ENCODE results near the gene PSMD3. TPM values are rescaled to one million over a fixed set of nuclear protein-coding genes. Genes with fewer than 3 reads are reported as not detected.

The PSMD3 gene
- total and polyA plus RNA-seq, 9 of the 15 experiments (the other 6 are each of a cell fraction or from before 2014, with no cell fraction given) = 2.0 to 251 (median 135) TPM

- peak; percentile 77 for TF ChIP-seq ZNF263 (CRISPR knock-in tag; IDR thresholded peaks at IDR 0.05; ENCODE audit: borderline replicate concordance)
- no peak for TF ChIP-seq CEBPB (tag; IDR thresholded peaks at IDR 0.05)
- TF ChIP-seq MTA3 (IDR thresholded peaks at IDR 0.05; ENCODE audit: borderline replicate concordance) = no peak
These were observed 36.9 kb downstream of the PSMD3 start (continued) for GRCh38 chr17:40017422-40018080.

DNA sequence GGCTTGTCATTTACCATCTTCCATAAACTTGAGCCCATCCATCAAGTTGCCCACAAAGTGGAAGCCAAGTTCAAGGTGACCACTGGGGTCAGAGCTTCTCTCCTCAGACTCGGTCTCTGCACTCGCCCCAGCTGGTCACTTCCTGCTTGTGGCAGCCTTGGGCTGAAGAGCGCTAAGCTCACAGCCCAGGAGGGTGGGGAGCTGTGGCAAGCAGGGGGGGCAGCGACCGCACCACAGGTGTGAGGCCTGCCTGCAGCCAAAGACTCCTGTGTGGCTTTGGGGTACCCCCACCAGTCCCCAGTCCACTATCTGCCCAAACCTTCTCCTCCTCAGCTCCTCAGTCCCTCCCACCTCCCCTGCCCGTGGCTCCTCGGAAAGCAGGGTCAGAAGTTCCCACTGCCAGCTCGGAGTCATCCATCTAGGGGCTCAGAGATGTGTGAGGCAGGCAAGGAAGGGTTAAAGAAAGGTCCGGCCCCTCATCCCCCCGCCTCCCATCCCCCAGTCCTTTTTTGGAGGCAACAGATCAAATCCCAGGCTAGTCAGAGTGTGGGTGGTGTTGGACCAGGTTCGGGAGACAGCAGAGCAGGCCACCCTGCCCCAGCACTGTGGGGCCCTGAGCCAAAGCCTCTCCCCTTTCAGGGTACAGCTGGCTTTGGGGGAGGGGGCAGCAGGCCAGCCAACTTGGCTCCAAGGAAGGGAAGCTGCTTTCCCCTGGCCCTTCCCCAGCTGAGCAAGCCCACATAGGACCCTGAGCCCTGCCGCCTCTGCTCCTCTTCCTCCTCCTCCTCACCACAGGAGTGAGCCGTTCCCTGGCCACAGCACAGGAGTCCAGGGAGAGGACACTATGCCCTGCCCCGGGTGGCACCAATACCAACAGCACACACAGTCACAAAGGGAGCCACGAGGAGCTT, 37.9 kb downstream of the PSMD3 start:
- Histone ChIP-seq H2AFZ (ENCODE audit: low read depth, low read length) (no peak overlapping the region), H3K27ac (ENCODE audit: extremely low read depth, low read depth, low read length) (peak overlapping the region; percentile 28; the same call in 2 of the 3 replicates), H3K36me3 (ENCODE audit: control insufficient read depth, insufficient read depth, low read length) (peaks cover 48% of the 10 kb centered on the region; the same call in 2 of the 3 replicates), H3K9me1 (ENCODE audit: control insufficient read depth, insufficient read depth, low read length) (no peaks in the 10 kb centered on the region), H4K20me1 (replicated peaks; ENCODE audit: control insufficient read depth, insufficient read depth, low read length) (no peaks in the 10 kb centered on the region), H3K9ac (ENCODE audit: insufficient read depth in 1 of 2, low read depth in 2 of 2, low read length in 2 of 2) (peak overlapping the region in 1 of 2 experiments; percentile 78; a peak in 2 of 4 replicates), H3K4me1 (replicated peaks in 1 of 2; ENCODE audit: control insufficient read depth in 2 of 2, insufficient read depth in 2 of 2, low read length in 2 of 2) (peaks cover 5 to 63% of the 10 kb centered on the region in 2 experiments; a peak in 3 of 5 replicates), H3K9me3 (replicated peaks; ENCODE audit: control insufficient read depth, insufficient read depth, low read depth, low read length) (no peaks in the 10 kb centered on the region), H3K4me3 (no peak overlapping the region), H3K79me2 (ENCODE audit: control insufficient read depth, insufficient read depth, low read length) (no peaks in the 10 kb centered on the region), H3K27me3 (ENCODE audit: control insufficient read depth in 2 of 2, insufficient read depth in 2 of 2, low read length in 2 of 2) (no peaks in the 10 kb centered on the region), H3K4me2 (ENCODE audit: insufficient read depth, low read length) (no peak overlapping the region)
- POLR2A ChIA-PET = interaction anchor here (0.6 to 0.7 kb wide), 3 partner anchors 16 to 82 kb away, joined by 3 to 4 read pairs (median 3); no protein-coding TSS in a partner anchor
- ATAC-seq (no peak), DNase-seq (ENCODE audit: extremely low read depth in 1 of 4, low spot score in 3 of 4) (no peak), FAIRE-seq (peak; percentile 29)
- in situ Hi-C loops (cut with MboI) = loop anchor here (10.0 to 25.0 kb wide), 2 partner anchors 269 to 336 kb away; partner anchors contain the start of gene CDC6
- BruUV-seq (replicated peaks) = no TSS peak
- intact Hi-C loops (cut with micrococcal nuclease) = loop anchor here (10.0 kb wide), 2 partner anchors 146 to 336 kb away; no protein-coding TSS in a partner anchor
- 70% methylated on average over 14 of the region's 15 CpGs for WGBS (ENCODE audit: insufficient coverage, low coverage, missing lambda C conversion rate)
- CTCF ChIA-PET (ENCODE audit: low intra/inter-chr PET ratio) = no interaction called here
- TF ChIP-seq, protein P1, sequence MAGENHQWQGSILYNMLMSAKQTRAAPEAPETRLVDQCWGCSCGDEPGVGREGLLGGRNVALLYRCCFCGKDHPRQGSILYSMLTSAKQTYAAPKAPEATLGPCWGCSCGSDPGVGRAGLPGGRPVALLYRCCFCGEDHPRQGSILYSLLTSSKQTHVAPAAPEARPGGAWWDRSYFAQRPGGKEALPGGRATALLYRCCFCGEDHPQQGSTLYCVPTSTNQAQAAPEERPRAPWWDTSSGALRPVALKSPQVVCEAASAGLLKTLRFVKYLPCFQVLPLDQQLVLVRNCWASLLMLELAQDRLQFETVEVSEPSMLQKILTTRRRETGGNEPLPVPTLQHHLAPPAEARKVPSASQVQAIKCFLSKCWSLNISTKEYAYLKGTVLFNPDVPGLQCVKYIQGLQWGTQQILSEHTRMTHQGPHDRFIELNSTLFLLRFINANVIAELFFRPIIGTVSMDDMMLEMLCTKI (IDR thresholded peaks at IDR 0.05; ENCODE audit: partially characterized antibody) = no peak
- TF ChIP-seq ZMIZ1 (IDR thresholded peaks at IDR 0.05; ENCODE audit: low read depth in 2 of 2, low read length in 2 of 2) (no peak), JUNB (CRISPR knock-in tag; conservative IDR thresholded peaks at IDR 0.05) (no peak), HDAC1 (IDR thresholded peaks at IDR 0.05) (no peak), HSF4 (CRISPR knock-in tag; IDR thresholded peaks at IDR 0.05; ENCODE audit: borderline replicate concordance) (no peak), ZNF134 (CRISPR knock-in tag; conservative IDR thresholded peaks at IDR 0.05) (no peak), TFAP4 (CRISPR knock-in tag; IDR thresholded peaks at IDR 0.05; ENCODE audit: borderline replicate concordance) (0 out of 2 replicates have a peak, but pooled peaks have one; percentile 18)

Data from K562 (cell line).